Fibroblast of lung (primary cell): ENCODE data around the gene OXSR1. TPM values are rescaled to one million over a fixed set of nuclear protein-coding genes. Genes with fewer than 3 reads are reported as not detected.

ENCODE experiments used
- DNase-seq, 2 donors: peaks; one replicate each; pipeline versions ENCODE4 v3.0.0 to v3.0.0-alpha.2; 2010; ENCODE audit warnings: low read depth in 2 of 2
- H2AFZ ChIP-seq: 2 replicates; pipeline ENCODE4 v1.5.1; 2012; ENCODE audit warnings: low read length, control low read depth, inconsistent platforms
- H3K27ac ChIP-seq: 2 replicates; pipeline ENCODE4 v1.5.1; 2011; ENCODE audit warnings: low read length, control low read depth; ENCODE audit not compliant: insufficient read depth
- H3K27me3 ChIP-seq: 2 replicates; pipeline ENCODE4 v1.5.1; 2011; ENCODE audit warnings: mild to moderate bottlenecking, low read length; ENCODE audit not compliant: control insufficient read depth, insufficient read depth
- H3K36me3 ChIP-seq: 2 replicates; pipeline ENCODE4 v1.5.1; 2011; ENCODE audit warnings: low read length; ENCODE audit not compliant: control insufficient read depth, insufficient read depth
- H3K4me1 ChIP-seq: 2 replicates; pipeline ENCODE4 v1.5.1; 2011; ENCODE audit warnings: low read length; ENCODE audit not compliant: control insufficient read depth, insufficient read depth; ENCODE audit errors: extremely low read depth
- H3K4me2 ChIP-seq: 2 replicates; pipeline ENCODE4 v1.5.1; 2011; ENCODE audit warnings: low read length, control low read depth; ENCODE audit not compliant: insufficient read depth; ENCODE audit errors: extremely low read depth
- H3K4me3 ChIP-seq, 4 experiments: fragments of 200-600 bp in 1 of 4; sonication (generic) in 1 of 4; replicated peaks in 1 of 4; 2 replicates each; pipeline ENCODE4 v1.5.1; 2011 to 2016; ENCODE audit warnings: low read length in 4 of 4, low read depth in 3 of 4, mild to moderate bottlenecking in 3 of 4, control low read depth in 2 of 4, inconsistent platforms in 1 of 4, mixed read lengths in 1 of 4; ENCODE audit not compliant: insufficient read depth in 1 of 4; ENCODE audit errors: control extremely low read depth in 1 of 4
- H3K79me2 ChIP-seq: 2 replicates; pipeline ENCODE4 v1.5.1; 2012; ENCODE audit warnings: mild to moderate bottlenecking, low read length, inconsistent platforms; ENCODE audit not compliant: control insufficient read depth, insufficient read depth
- H3K9ac ChIP-seq: 2 replicates; pipeline ENCODE4 v1.5.1; 2011; ENCODE audit warnings: mild to moderate bottlenecking, low read length, control low read depth; ENCODE audit not compliant: insufficient read depth
- H3K9me3 ChIP-seq: 2 replicates; pipeline ENCODE4 v1.5.1; 2012; ENCODE audit warnings: low read depth, low read length; ENCODE audit not compliant: control insufficient read depth, insufficient read depth
- H4K20me1 ChIP-seq: 2 replicates; pipeline ENCODE4 v1.5.1; 2011; ENCODE audit warnings: low read length; ENCODE audit not compliant: control insufficient read depth, insufficient read depth; ENCODE audit errors: extremely low read depth
- EZH2 ChIP-seq: IDR thresholded peaks from 2 replicates; pipeline ENCODE4 v1.5.1; 2012; ENCODE audit warnings: low read length, control low read depth, mild to moderate bottlenecking; ENCODE audit errors: missing control alignments
- polyA plus RNA-seq, 2 donors: library from polyadenylated mRNA; depleted of rRNA in 1 of 2; stranded (reverse) in 1 of 2; unstranded in 1 of 2; fragments of >200 nt; gene quantifications; 2 replicates each; pipeline ENCODE4 v1.2.1, GENCODE V29; 2011 to 2012; ENCODE audit warnings: missing spikeins in 1 of 2
- total RNA-seq: library from RNA; depleted of rRNA; stranded (reverse); fragments of >200 nt; gene quantifications from 2 replicates; pipeline ENCODE4 v1.2.1, GENCODE V29; 2014
- TF ChIP-seq, protein P1 (sequence below), 2 donors: IDR thresholded peaks in 1 of 2; conservative IDR thresholded peaks in 1 of 2; 1 replicate in 1 of 2; 2 replicates in 1 of 2; pipeline ENCODE4 v1.5.1; 2011 to 2012; ENCODE audit warnings: low read length in 2 of 2, control low read depth in 1 of 2, inconsistent platforms in 1 of 2, low read depth in 1 of 2, mild to moderate bottlenecking in 1 of 2

The OXSR1 gene
- total and polyA plus RNA-seq, 2 donors (not counting 1 experiment from before 2014, with no cell fraction given) = 32.7 to 45.2 TPM

DNA sequence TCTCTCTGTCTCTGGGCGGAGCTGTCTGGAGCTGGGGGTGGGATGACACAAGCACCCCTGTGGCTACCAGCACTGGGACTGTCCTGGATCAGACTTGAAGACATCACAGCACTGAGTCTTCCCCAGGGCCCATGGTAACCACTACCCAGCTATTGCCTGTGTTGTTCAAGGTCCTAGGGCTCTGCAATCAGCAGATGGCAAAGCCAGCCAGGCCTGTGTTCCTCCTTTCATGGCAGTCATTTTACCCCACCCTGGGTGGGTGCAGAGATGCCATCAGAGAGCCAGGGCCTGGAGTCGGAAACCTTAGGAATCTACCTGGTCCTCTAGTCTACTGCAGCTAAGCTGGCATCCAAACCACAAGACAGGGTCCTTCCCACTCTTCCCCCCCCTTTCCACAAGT, 38.4 kb downstream of the OXSR1 start:
- peaks cover 2% of the 10 kb centered on the region for H3K36me3 ChIP-seq
- DNase-seq = no peak
- no peak overlapping the region for H3K4me2 ChIP-seq
- no peak overlapping the region for H3K27ac ChIP-seq
- no peaks in the 10 kb centered on the region for H3K9me3 ChIP-seq
- peaks cover 38% of the 10 kb centered on the region for H3K79me2 ChIP-seq
- H3K27me3 ChIP-seq = no peaks in the 10 kb centered on the region
- TF ChIP-seq EZH2 = no peak
- H2AFZ ChIP-seq = no peak overlapping the region
- H3K4me3 ChIP-seq = no peak overlapping the region
- no peaks in the 10 kb centered on the region for H3K4me1 ChIP-seq
- no peak overlapping the region for H3K9ac ChIP-seq
- H4K20me1 ChIP-seq = no peaks in the 10 kb centered on the region

DNA sequence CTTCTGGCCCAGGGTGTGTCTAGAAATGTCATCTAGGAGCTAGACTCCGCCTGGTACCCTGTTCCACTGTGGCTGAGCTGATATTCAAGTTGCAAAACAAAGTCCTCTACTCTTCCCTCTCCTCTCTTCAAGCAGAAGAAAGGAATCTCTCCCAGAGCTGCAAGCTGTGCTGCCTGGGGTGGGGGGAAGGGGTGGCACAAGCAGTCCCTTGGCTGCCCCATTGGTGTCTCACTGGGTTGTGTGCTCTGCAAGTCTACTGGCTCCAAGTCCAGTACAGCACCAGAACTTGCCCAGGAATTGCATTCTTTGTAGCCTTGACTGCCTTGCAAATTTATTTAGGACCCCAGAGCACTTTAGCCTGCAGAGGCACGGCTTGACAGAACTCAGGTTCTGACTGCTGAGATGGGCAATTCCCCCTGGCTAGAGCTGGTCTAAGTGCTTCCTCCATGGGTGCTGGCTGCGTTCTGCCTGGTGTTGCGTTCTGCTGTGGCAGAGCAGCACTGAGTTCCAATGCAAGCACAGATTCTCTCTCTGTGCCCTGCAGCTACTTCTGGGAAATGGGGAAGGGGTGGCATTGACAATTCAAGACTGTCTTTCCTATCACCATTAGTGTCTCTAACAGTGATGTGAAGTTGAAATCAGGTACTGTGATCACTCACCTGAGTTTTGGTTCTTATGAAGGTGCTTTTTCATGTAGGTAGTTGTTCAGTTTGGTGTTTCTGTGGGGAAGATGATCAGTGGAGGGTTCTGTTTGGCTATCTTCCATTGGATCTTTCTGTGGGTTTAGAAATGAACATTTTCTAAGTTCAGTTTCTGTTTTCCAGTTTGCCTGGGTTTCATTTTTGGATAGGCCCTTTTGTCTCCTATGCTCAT, 39.5 kb downstream of the OXSR1 start:
- no peak overlapping the region for H3K4me2 ChIP-seq
- no peak overlapping the region for H2AFZ ChIP-seq
- no peaks in the 10 kb centered on the region for H4K20me1 ChIP-seq
- H3K79me2 ChIP-seq = peaks cover 39% of the 10 kb centered on the region
- H3K4me3 ChIP-seq = no peak overlapping the region
- H3K27me3 ChIP-seq = no peaks in the 10 kb centered on the region
- no peak overlapping the region for H3K27ac ChIP-seq
- H3K36me3 ChIP-seq = no peaks in the 10 kb centered on the region
- DNase-seq = no peak
- no peaks in the 10 kb centered on the region for H3K9me3 ChIP-seq
- no peak for TF ChIP-seq EZH2
- TF ChIP-seq, protein P1, sequence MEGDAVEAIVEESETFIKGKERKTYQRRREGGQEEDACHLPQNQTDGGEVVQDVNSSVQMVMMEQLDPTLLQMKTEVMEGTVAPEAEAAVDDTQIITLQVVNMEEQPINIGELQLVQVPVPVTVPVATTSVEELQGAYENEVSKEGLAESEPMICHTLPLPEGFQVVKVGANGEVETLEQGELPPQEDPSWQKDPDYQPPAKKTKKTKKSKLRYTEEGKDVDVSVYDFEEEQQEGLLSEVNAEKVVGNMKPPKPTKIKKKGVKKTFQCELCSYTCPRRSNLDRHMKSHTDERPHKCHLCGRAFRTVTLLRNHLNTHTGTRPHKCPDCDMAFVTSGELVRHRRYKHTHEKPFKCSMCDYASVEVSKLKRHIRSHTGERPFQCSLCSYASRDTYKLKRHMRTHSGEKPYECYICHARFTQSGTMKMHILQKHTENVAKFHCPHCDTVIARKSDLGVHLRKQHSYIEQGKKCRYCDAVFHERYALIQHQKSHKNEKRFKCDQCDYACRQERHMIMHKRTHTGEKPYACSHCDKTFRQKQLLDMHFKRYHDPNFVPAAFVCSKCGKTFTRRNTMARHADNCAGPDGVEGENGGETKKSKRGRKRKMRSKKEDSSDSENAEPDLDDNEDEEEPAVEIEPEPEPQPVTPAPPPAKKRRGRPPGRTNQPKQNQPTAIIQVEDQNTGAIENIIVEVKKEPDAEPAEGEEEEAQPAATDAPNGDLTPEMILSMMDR (conservative IDR thresholded peaks at IDR 0.05 in 1 of 2, IDR thresholded peaks at IDR 0.05 in 1 of 2; ENCODE audit: low read depth in 1 of 2, low read length in 2 of 2) = no peak
- H3K4me1 ChIP-seq = no peaks in the 10 kb centered on the region
- H3K9ac ChIP-seq = no peak overlapping the region

DNA sequence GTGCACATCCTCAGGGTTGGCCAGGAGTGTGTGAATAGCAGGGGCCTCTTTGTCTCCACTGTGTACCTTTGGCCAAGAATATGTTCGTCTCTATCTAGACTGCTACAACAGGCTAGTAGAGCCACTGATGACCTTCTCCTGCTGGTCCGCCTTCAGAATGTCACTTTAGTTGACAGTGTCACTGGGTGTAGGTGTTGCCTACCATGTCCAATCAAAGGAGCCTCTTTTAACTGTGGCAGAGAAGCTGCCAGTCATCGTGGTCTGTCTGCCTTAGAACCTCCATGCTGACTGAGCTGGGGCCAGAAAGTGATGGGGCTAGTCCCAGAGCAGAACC, 40.1 kb downstream of the OXSR1 start:
- H3K4me3 ChIP-seq = no peak overlapping the region
- H3K4me2 ChIP-seq = no peak overlapping the region
- H3K36me3 ChIP-seq = no peaks in the 10 kb centered on the region
- TF ChIP-seq EZH2 = no peak
- TF ChIP-seq, protein P1 (conservative IDR thresholded peaks at IDR 0.05 in 1 of 2, IDR thresholded peaks at IDR 0.05 in 1 of 2; ENCODE audit: low read depth in 1 of 2, low read length in 2 of 2) = no peak
- H3K9ac ChIP-seq = no peak overlapping the region
- H3K9me3 ChIP-seq = no peaks in the 10 kb centered on the region
- no peak for DNase-seq
- H2AFZ ChIP-seq = no peak overlapping the region
- no peak overlapping the region for H3K27ac ChIP-seq
- H3K4me1 ChIP-seq = no peaks in the 10 kb centered on the region
- H3K79me2 ChIP-seq = peaks cover 41% of the 10 kb centered on the region
- no peaks in the 10 kb centered on the region for H3K27me3 ChIP-seq
- H4K20me1 ChIP-seq = no peaks in the 10 kb centered on the region
